HPDE6-E6E7 (cell line): Measurements from ENCODE around the gene HOPX.
A peak's percentile ranks its signal among the peaks of the same experiment; 100 is the strongest.
"Not testable (repeated sequence)": the region's sequence is repeated elsewhere in the genome, so short reads cannot be mapped to it uniquely, and the experiment has no call there.

Experiments
- DNase-seq: peaks from one replicate; pipeline ENCODE4 v3.0.0; 2011; ENCODE audit warnings: missing footprints; ENCODE audit errors: extremely low spot score

The HOPX gene

DNA sequence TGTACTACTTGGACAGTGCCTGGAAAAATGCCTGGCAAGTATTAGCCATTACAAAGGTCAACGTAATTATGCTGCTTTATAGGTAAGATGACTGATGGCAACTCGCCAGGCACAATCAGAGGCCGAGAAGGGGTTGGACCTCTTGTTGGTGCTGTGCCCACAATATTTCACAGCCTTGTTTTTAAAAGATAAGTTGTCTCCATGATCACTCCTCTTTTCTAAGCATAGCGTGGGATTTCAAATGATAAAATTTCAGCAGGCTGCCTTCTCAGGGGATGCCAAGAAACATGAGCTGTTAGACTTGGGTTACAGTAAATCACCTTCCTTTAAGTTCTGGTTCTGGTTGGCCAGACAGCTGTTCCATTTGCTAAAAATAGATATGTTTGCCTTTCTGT lies 26.9 kb downstream of the HOPX start:
- DNase-seq: no peak

DNA sequence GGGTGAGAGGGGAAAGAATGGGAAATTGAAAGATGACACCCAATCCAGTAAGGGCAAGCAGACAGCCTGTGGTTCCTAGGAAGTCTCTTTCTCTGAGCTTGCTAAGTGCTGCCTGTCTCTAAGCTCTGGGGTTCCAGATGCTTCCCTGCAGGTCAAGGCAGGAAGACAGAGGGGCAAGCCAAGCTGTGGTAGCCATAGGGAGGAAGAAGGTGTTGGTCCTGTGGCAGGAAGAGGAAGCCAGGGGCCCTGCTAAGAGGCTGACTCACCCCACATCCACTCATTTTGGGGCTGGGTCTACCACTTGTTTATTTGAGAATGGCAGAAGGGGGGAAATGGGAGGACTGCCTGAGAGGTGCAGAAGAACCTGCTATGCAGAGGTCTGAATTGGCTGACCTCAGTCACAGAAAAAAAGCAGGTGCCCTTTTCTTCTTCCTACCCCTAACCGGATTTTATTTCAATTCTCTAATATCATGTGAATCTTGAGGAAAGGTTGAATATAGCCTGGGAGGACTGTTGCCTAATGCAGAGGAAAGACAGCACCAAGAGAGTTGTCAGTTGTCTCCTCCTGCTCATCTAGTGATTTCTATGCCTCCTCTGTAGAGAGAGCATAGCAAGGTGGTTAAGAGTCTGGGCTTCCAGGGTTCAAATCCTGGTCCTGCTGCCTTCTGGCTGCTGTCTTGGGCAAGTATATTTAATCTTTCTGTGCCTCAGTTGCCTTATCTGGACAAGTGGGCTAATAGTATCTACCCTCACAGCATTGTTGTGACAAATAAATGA lies 27.4 kb downstream of the HOPX start:
- no peak for DNase-seq

- no peak for DNase-seq
Observed at GRCh38 chr4:56652196-56652595, 28.9 kb downstream of the HOPX start.

GRCh38 chr4:56651056-56651350 lies 30.1 kb downstream of the HOPX start:
- DNase-seq: no peak

- DNase-seq: no peak
Observed at GRCh38 chr4:56650262-56651055, 30.6 kb downstream of the HOPX start.

DNA sequence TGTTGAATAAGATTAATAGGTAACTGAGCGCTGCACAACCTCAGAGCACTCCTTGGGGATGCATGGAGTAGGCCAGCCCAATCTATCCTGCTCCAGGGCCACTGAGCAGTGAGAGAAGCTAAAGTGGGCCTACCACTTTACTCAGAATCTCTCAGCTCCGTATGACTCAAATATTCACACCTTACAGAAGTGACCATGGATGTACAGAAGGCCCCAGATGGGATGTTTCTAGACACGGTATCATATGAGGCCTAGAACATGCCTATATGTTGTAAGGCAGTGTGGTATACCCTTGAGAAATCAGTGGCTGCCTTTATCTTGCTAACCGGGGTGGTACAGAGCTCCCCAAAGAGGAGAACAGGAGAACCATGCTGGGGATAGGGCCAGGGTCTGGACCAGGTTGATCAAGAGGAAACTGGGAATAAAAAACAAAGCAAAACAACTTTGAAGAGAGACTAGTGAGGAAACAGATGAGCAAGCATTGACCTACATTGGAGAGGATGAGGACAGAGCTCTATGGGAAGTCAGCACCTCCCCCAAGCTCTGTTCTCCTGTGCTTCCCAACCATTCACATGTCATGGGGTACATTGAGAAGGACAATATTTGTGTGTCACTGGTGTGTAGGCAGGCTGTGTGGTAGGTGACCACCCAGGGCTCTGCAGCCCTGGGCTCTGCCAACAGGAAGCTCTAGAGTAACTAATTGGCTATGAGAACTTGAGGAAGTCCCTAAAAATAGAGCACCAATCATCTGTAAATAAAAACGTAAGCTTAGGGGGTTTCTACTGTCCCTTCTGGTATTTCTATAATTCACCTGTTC lies 31.4 kb downstream of the HOPX start:
- DNase-seq: no peak

DNA sequence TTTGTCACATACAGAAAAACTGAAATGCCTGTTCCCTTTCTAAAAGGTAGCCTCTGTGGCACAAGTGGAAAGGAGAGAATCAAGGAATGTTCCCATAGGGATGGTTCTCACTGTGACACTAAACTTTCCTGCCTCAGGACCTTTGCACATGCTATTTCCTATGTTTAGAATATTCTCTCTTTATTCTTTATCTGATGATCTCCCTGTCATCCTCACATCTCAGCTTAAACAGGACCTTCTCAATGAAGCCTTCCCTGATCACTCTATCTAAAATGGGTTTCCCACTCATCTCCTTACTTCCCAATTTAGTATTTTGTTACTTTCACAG lies 32.3 kb downstream of the HOPX start:
- DNase-seq: no peak

DNA sequence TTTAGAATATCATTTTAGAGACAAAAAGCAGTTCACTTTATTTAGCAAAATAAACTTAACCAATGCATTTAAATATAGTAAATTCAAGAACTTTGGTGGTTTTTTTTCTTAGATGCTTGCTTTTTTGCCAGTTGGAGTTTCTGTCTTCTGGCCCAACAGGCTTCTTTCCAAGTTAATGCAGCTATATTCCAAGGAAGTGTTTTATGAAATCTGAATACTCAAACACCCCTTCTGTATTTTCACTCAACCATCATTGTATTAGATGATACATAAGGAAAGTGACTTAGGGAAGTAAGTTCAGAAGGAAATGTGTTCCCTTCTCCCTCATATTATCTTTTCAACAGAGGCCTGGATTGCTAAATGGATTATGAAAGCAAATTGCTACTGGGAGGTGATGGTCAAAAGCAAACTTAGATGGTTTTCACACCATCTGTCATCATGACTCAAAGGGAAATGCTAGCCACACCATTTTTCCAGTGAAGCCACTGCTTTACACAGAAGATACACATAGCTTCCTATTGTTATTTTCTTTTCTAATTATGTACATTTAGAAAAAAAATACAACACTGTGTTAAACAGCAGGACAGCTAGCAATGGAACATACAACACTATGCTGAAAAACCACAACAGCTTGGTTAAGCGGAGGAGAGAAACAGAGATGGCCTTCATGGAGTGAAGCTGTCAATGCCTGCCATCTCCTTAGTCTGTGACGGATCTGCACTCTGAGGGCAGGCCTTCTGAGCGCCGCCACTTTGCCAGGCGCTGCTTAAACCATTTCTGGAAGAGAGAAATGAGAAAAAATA lies 32.9 kb downstream of the HOPX start:
- DNase-seq: no peak

DNA sequence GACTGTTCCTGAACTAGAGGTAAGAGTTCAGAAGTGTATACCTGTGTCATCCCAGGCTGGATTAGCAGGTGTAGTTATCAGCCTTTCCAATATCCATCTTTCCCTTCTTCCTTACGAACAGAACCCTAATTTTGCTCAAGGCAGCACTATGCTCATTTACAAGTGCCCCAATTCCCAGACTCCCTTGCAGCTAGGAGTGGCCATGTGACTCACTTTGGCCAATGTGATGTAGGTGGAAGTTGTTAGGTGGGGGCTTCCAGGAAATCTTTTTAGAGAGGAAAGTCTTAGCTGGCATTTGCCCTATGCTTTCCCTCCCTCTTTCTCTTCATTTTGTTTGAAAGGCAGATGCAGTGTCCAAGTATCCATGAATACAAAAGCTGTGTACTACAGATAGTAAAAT lies 34.8 kb downstream of the HOPX start:
- DNase-seq: no peak

DNA sequence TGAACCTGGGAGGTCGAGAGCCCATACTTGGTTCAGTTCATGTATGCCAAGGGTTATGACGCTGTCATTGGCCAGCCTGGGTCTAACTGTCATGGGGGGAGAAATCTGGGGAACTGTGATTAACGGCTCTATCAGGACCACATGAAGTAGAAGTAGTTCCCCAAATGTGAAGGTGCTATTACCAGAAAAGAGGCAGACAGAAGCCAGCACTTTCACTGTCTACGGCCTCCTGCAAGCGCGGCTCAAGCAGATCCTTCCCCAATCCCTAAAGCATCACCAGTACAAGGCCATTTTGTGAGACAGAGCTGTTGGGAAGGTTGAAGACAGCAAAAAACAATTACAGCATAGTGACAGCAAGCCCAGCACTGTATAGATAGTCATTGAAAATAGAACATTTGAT lies 37.5 kb downstream of the HOPX start:
- DNase-seq: no peak

- no peak for DNase-seq
Observed at GRCh38 chr4:56641494-56642051, 39.5 kb downstream of the HOPX start.

- no peak for DNase-seq
Observed at GRCh38 chr4:56640621-56641493, 40.2 kb downstream of the HOPX start.

DNA sequence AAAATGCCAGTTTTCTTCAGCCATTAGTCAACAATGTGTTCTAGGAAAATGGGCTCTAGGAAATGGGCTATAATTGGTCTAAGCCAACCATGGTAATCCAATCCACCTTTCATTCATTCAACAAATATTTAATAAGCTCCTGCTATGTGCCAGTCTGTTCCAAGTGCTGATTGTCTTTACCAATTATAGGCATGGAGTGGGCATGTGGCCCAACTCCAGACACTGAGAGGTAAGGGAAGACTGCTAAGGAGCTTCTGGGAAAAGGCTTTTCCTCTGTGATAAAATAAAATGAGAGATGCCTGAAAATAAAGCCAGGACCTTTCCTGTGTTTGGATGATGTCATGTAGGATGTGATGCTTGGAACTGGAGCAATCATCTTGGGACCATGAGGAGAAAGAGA lies 43.3 kb downstream of the HOPX start:
- DNase-seq: no peak

DNA sequence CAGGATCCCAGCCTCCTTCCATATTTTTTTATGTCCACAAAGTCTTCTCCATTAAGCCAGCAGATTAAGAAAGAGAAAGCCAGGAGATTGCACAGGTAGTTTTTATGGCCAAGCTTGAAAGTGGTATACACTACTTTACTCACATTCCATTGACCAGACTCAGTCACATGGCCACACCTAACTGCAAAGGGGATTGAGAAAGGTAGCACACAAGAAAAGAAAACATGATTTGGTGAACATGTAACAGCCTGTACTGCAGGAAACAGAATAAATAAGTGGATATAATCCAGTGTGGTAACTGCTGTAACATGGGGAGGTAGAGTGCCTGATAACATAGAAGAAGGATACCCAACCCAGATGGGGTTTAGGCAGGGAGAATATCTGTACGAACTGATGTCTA lies 43.9 kb downstream of the HOPX start:
- peak; percentile 54 for DNase-seq

- DNase-seq: not testable (repeated sequence)
Observed at GRCh38 chr4:56634954-56635353, 46.1 kb downstream of the HOPX start.

DNA sequence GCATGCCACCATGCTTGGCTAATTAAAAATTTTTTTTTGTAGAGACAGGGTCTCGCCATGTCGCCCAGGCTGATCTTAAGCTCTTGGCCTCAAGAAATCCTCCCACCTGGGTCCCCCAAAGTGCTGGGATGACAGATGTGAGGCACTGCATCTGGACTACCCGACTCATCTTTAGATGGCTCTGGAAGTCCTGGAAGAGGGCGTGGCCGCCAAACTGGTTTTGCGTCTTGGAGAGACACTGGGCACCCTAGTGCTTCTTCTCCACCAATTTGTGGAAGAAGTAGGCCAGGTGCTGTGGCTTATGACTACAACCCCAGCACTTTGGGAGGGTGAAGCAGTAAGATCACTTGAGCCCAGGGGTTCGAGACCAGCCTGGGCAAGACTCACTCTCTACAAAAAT lies 47.6 kb downstream of the HOPX start:
- no peak for DNase-seq

DNA sequence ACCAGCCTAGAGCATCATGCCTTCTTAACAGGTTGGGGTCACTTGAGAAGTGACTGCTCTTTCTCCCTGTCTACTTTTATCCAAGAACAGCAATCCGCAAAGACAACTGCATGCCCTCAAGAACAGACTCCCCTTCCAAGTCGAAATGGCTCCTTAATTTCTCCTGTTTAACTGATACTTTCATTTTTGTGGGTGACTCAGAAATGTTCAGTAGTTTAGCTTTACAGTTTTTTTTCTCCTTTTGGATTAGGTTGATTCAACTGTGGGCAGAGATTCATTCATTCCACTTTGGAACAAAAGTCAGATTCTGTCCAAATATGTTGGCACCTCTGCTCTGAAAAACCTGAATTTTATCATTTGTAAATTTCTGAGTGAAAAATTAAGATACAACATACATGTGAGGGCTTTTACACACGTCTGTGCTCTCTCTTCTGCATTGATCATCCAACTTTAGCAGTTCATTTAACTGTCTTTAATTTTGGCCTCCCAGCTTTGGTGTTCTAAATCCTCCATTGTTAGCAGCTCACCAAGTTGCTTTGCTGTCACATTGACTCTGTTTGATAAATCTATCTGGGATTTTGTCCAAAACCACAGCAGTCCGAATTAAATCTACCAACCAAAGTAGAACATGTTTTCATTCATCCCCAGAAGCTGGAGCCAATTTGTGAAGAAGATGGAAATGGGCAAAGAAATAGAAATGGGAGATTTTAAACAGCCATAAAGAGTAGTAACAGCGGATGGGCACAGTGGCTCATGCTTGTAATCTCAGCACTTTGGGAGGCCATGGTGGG lies 50.0 kb downstream of the HOPX start:
- no peak for DNase-seq

- DNase-seq: no peak
Observed at GRCh38 chr4:56628592-56628991, 52.5 kb downstream of the HOPX start.

- no peak for DNase-seq
Observed at GRCh38 chr4:56627985-56628384, 53.1 kb downstream of the HOPX start.

- no peak for DNase-seq
Observed at GRCh38 chr4:56627375-56627774, 53.7 kb downstream of the HOPX start.
